ENCODE measurements around the gene CIDEA. TPM values are rescaled to one million over a fixed set of nuclear protein-coding genes. Genes with fewer than 3 reads are reported as not detected.

CIDEA gene
- total and polyA plus RNA-seq, 7 donors = 0.38 to 2.7 (median 0.72) TPM; not detected in 3

- Histone ChIP-seq H3K27ac (peak overlapping the region; percentile 81), H3K4me3 (peak overlapping the region; percentile 48), H3K36me3 (ENCODE audit: insufficient read depth in 1 of 2, low read depth in 1 of 2) (no peaks in the 10 kb centered on the region), H3K27me3 (ENCODE audit: insufficient read depth in 3 of 3, low read length in 2 of 3) (peaks cover 0 to 9% (median 1%) of the 10 kb centered on the region in 3 donors), H3K4me1 (peaks cover 6% of the 10 kb centered on the region), H3K9me3 (no peaks in the 10 kb centered on the region)
- WGBS, 3 donors = 53 to 73% (median 59%) methylated on average over 7 of the region's 7 CpGs
- DNase-seq = no peak
- intact Hi-C loops (cut with DNase I) = no loop called here
- peak in 3 of 4 donors; percentile 4 to 34 (median 19) for ATAC-seq
- TF ChIP-seq CTCF (IDR thresholded peaks at IDR 0.05) = no peak
Measured at GRCh38 chr18:12278215-12278671, 24.1 kb downstream of the CIDEA start.

GRCh38 chr18:12278741-12279682 lies 24.9 kb downstream of the CIDEA start:
- intact Hi-C loops (cut with DNase I) = no loop called here
- peak; percentile 75 to 83 for DNase-seq
- Histone ChIP-seq H3K27ac (peak overlapping the region; percentile 81), H3K4me1 (peaks cover 6% of the 10 kb centered on the region), H3K4me3 (peak overlapping the region; percentile 48), H3K9me3 (no peaks in the 10 kb centered on the region), H3K27me3 (ENCODE audit: insufficient read depth in 3 of 3, low read length in 2 of 3) (peaks cover 0 to 4% (median 1%) of the 10 kb centered on the region in 3 donors), H3K36me3 (ENCODE audit: insufficient read depth in 1 of 2, low read depth in 1 of 2) (no peaks in the 10 kb centered on the region)
- peak; percentile 78 to 90 (median 84) for ATAC-seq
- peak; percentile 9 for TF ChIP-seq CTCF (IDR thresholded peaks at IDR 0.05)
- 30 to 33% (median 31%) methylated on average over 30 of the region's 30 CpGs for WGBS, 3 donors

- intact Hi-C loops (cut with DNase I) = no loop called here
- H3K27ac ChIP-seq = peak overlapping the region; percentile 81
- DNase-seq = no peak
- 87 to 94% (median 89%) methylated on average over 16 of the region's 16 CpGs for WGBS, 3 donors
- H3K27me3 ChIP-seq (ENCODE audit: insufficient read depth in 3 of 3, low read length in 2 of 3) = peaks cover 0 to 1% (median 0%) of the 10 kb centered on the region in 3 donors
- peak overlapping the region; percentile 48 for H3K4me3 ChIP-seq
- H3K9me3 ChIP-seq = no peaks in the 10 kb centered on the region
- H3K4me1 ChIP-seq = peaks cover 6% of the 10 kb centered on the region
- no peak for ATAC-seq
- H3K36me3 ChIP-seq (ENCODE audit: insufficient read depth in 1 of 2, low read depth in 1 of 2) = no peaks in the 10 kb centered on the region
- TF ChIP-seq CTCF (IDR thresholded peaks at IDR 0.05) = no peak
Measured at GRCh38 chr18:12279781-12280531, 25.8 kb downstream of the CIDEA start.

GRCh38 chr18:12281861-12282260 lies 27.7 kb downstream of the CIDEA start:
- no peak for TF ChIP-seq CTCF (IDR thresholded peaks at IDR 0.05)
- no peak for ATAC-seq
- 50 to 60% (median 52%) methylated on average over 1 of the region's 1 CpG for WGBS, 3 donors
- Histone ChIP-seq H3K4me3 (no peak overlapping the region), H3K4me1 (peaks cover 6% of the 10 kb centered on the region), H3K27me3 (ENCODE audit: insufficient read depth in 3 of 3, low read length in 2 of 3) (peaks cover 0 to under 1% (median 0%) of the 10 kb centered on the region in 3 donors), H3K36me3 (ENCODE audit: insufficient read depth in 1 of 2, low read depth in 1 of 2) (no peaks in the 10 kb centered on the region), H3K9me3 (no peaks in the 10 kb centered on the region), H3K27ac (no peak overlapping the region)
- no peak for DNase-seq
- intact Hi-C loops (cut with DNase I) = no loop called here

Data from psoas muscle (tissue), 8 donors.